GM21825 (cell line): ENCODE results near the gene ZBTB9.
A peak's percentile ranks its signal among the peaks of the same experiment; 100 is the strongest.

Experiments
- ATAC-seq: cut with Tn5 transposase; IDR thresholded peaks from one replicate; pipeline ENCODE4 v1.9.1; 2021; ENCODE audit warnings: mild to moderate bottlenecking, moderate library complexity; ENCODE audit not compliant: unreplicated experiment

The ZBTB9 gene

GRCh38 chr6:33454009-33454946 lies at the start of gene ZBTB9:
TSS of gene ZBTB9 (plus strand) at chr6:33454576. CDS start at chr6:33455101, 525 bp downstream.
- peak; percentile 93 for ATAC-seq

- ATAC-seq: no peak
These were observed 49.5 kb upstream of the ZBTB9 start for GRCh38 chr6:33404884-33405283.

GRCh38 chr6:33405386-33405940 lies 48.9 kb upstream of the ZBTB9 start:
- no peak for ATAC-seq

GRCh38 chr6:33406126-33406525 lies 48.2 kb upstream of the ZBTB9 start:
- no peak for ATAC-seq

- ATAC-seq: no peak
These were observed 47.2 kb upstream of the ZBTB9 start for GRCh38 chr6:33407132-33407718.

- peak; percentile 66 for ATAC-seq
These were observed 44.2 kb upstream of the ZBTB9 start for GRCh38 chr6:33410050-33410710.

- peak; percentile 15 for ATAC-seq
These were observed 43.4 kb upstream of the ZBTB9 start, which contains the start of gene PHF1 for GRCh38 chr6:33410711-33411631. TSS of gene PHF1 (plus strand) at chr6:33411014. CDS start at chr6:33412264, 1,250 bp downstream.

- no peak for ATAC-seq
These were observed 42.8 kb upstream of the ZBTB9 start for GRCh38 chr6:33411632-33412005.

- ATAC-seq: no peak
These were observed 42.0 kb upstream of the ZBTB9 start for GRCh38 chr6:33412140-33413009.

GRCh38 chr6:33413241-33414120 lies 40.9 kb upstream of the ZBTB9 start:
- ATAC-seq: no peak

- no peak for ATAC-seq
These were observed 39.6 kb upstream of the ZBTB9 start for GRCh38 chr6:33414592-33415271.

GRCh38 chr6:33415831-33416230 lies 38.5 kb upstream of the ZBTB9 start:
- no peak for ATAC-seq

- no peak for ATAC-seq
These were observed 37.8 kb upstream of the ZBTB9 start for GRCh38 chr6:33416386-33417127.

- no peak for ATAC-seq
These were observed 37.1 kb upstream of the ZBTB9 start for GRCh38 chr6:33417128-33417902.

GRCh38 chr6:33417903-33418689 lies 36.3 kb upstream of the ZBTB9 start, which contains the start of gene CUTA:
TSS of gene CUTA (minus strand) at chr6:33418107. CDS start at chr6:33418000, 107 bp downstream.
- peak; percentile 76 for ATAC-seq
